Sigmoid colon (tissue), 7 donors: ENCODE results near the gene FARSB. TPM values are rescaled to one million over a fixed set of nuclear protein-coding genes. Genes with fewer than 3 reads are reported as not detected.

Experiments
- DNase-seq: peaks from one replicate; pipeline ENCODE4 v3.0.0-alpha.2; 2019
- H3K27ac ChIP-seq, 4 donors: fragments of 200-600 bp; sonication (generic); one replicate each; pipeline ENCODE4 v1.5.1; 2016 to 2019; ENCODE audit warnings: mild to moderate bottlenecking in 1 of 4
- H3K27me3 ChIP-seq, 3 donors: fragments of 200-600 bp; sonication (generic); one replicate each; pipeline ENCODE4 v1.5.1; 2019; ENCODE audit warnings: mild to moderate bottlenecking in 1 of 3
- H3K36me3 ChIP-seq, 4 donors: fragments of 200-600 bp; sonication (generic); one replicate each; pipeline ENCODE4 v1.5.1; 2016 to 2019
- H3K4me1 ChIP-seq, 4 donors: fragments of 200-600 bp; sonication (generic); one replicate each; pipeline ENCODE4 v1.5.1; 2017 to 2019
- H3K4me3 ChIP-seq, 4 donors: fragments of 200-600 bp; sonication (generic); one replicate each; pipeline ENCODE4 v1.5.1; 2017 to 2019; ENCODE audit warnings: mild to moderate bottlenecking in 2 of 4, moderate library complexity in 1 of 4
- H3K9me3 ChIP-seq, 4 donors: fragments of 200-600 bp in 3 of 4; sonication (generic) in 3 of 4; one replicate each; pipeline versions ENCODE4 v1.5.1 to v1.6.1; 2013 to 2019
- CTCF ChIP-seq, 4 experiments: fragments of 450-650 bp in 3 of 4; fragments of 200-600 bp in 1 of 4; IDR thresholded peaks; one replicate each; pipeline ENCODE4 v1.5.1; 2016 to 2019; ENCODE audit warnings: antibody characterized with exemption in 4 of 4, mild to moderate bottlenecking in 3 of 4, moderate library complexity in 2 of 4
- EP300 ChIP-seq, 4 donors: sonication (generic); formaldehyde crosslinking; IDR thresholded peaks; one replicate each; pipeline ENCODE4 v1.6.1; 2017; ENCODE audit warnings: antibody characterized with exemption in 4 of 4
- POLR2A ChIP-seq, 2 donors: fragments of 450-650 bp; IDR thresholded peaks; one replicate each; pipeline ENCODE4 v1.6.1; 2016; ENCODE audit warnings: antibody characterized with exemption in 2 of 2, mild to moderate bottlenecking in 2 of 2, moderate library complexity in 2 of 2
- POLR2AphosphoS5 ChIP-seq, 4 donors: sonication (generic); formaldehyde crosslinking; IDR thresholded peaks; one replicate each; pipeline ENCODE4 v1.6.1; 2017; ENCODE audit warnings: antibody characterized with exemption in 4 of 4
- WGBS, 2 donors: extraction: QIAGEN DNeasy Blood & Tissue Kit; methylation state at CpG; one replicate each; pipeline ENCODE4 v1.1.7; 2013; 5-methylcytosine and 5-hydroxymethylcytosine counted together
- intact Hi-C: fragments of 100-400 bp; cut with DNase I; formaldehyde crosslinking; loops from one replicate; pipeline ENCODE4 v1.15.1; 2023
- polyA plus RNA-seq, 3 donors: library from polyadenylated mRNA; stranded (reverse); fragments of 200-250 nt; gene quantifications; one replicate each; pipeline ENCODE4 v1.2.3, GENCODE V29; 2013
- total RNA-seq, 4 donors: library from RNA; depleted of rRNA; stranded (reverse); fragments of >200 nt; gene quantifications; one replicate each; pipeline ENCODE4 v1.1.0, GENCODE V29; 2016
- donor health status: healthy with polysubstance abuse.
- donor health status: Bipolar disorder and iron deficiency.
- donor health status: healthy.

The FARSB gene
- total and polyA plus RNA-seq, 7 donors = 8.3 to 23.0 (median 15.2) TPM

GRCh38 chr2:222575618-222576017, 80.3 kb downstream of the FARSB start:
- Histone ChIP-seq H3K9me3 (no peaks in the 10 kb centered on the region), H3K4me3 (no peak overlapping the region), H3K36me3 (peaks cover 0 to 5% (median 0%) of the 10 kb centered on the region in 4 donors), H3K4me1 (peaks cover 0 to 68% (median 40%) of the 10 kb centered on the region in 4 donors), H3K27me3 (no peaks in the 10 kb centered on the region), H3K27ac (peak overlapping the region in 1 of 4 donors; percentile 79)
- DNase-seq = no peak
- intact Hi-C loops = no loop called here
- 89 to 90% methylated on average over 2 of the region's 2 CpGs for WGBS, 2 donors
- TF ChIP-seq POLR2A (IDR thresholded peaks at IDR 0.05) = no peak
- no peak for TF ChIP-seq POLR2AphosphoS5 (IDR thresholded peaks at IDR 0.05)
- TF ChIP-seq CTCF (IDR thresholded peaks at IDR 0.05) = no peak
- no peak for TF ChIP-seq EP300 (IDR thresholded peaks at IDR 0.05)

- H3K36me3 ChIP-seq = peaks cover 0 to 5% (median 2%) of the 10 kb centered on the region in 4 donors
- TF ChIP-seq CTCF (IDR thresholded peaks at IDR 0.05) = no peak
- TF ChIP-seq POLR2AphosphoS5 (IDR thresholded peaks at IDR 0.05) = peak in 2 of 4 donors; percentile 55 to 60
- H3K27me3 ChIP-seq = no peaks in the 10 kb centered on the region
- peak overlapping the region; percentile 43 to 79 (median 71) for H3K27ac ChIP-seq
- no peak for DNase-seq
- H3K4me3 ChIP-seq = no peak overlapping the region
- WGBS, 2 donors = 76 to 88% methylated on average over 1 of the region's 1 CpG
- H3K9me3 ChIP-seq = no peaks in the 10 kb centered on the region
- peaks cover 0 to 94% (median 63%) of the 10 kb centered on the region in 4 donors for H3K4me1 ChIP-seq
- intact Hi-C loops = loop anchor here (5.0 kb wide), 1 partner anchor 35 kb away; no protein-coding TSS in a partner anchor
Measured at GRCh38 chr2:222572751-222573174, 83.1 kb downstream of the FARSB start.

- TF ChIP-seq POLR2AphosphoS5 (IDR thresholded peaks at IDR 0.05) = no peak
- H3K4me3 ChIP-seq = no peak overlapping the region
- no peaks in the 10 kb centered on the region for H3K27me3 ChIP-seq
- no peaks in the 10 kb centered on the region for H3K9me3 ChIP-seq
- intact Hi-C loops = loop anchor here (5.0 kb wide), 1 partner anchor 35 kb away; no protein-coding TSS in a partner anchor
- peaks cover 0 to 5% (median 2%) of the 10 kb centered on the region in 4 donors for H3K36me3 ChIP-seq
- peak overlapping the region; percentile 43 to 79 (median 71) for H3K27ac ChIP-seq
- H3K4me1 ChIP-seq = peaks cover 0 to 92% (median 63%) of the 10 kb centered on the region in 4 donors
- 79 to 89% methylated on average over 6 of the region's 6 CpGs for WGBS, 2 donors
- no peak for DNase-seq
Measured at GRCh38 chr2:222572264-222572721, 83.6 kb downstream of the FARSB start.

GRCh38 chr2:222569826-222570225, 86.1 kb downstream of the FARSB start:
- Histone ChIP-seq H3K27me3 (no peaks in the 10 kb centered on the region), H3K36me3 (peaks cover 0 to 5% (median 2%) of the 10 kb centered on the region in 4 donors), H3K4me1 (peaks cover 0 to 68% (median 53%) of the 10 kb centered on the region in 4 donors), H3K27ac (peak overlapping the region in 3 of 4 donors; percentile 25 to 52 (median 39)), H3K9me3 (no peaks in the 10 kb centered on the region), H3K4me3 (no peak overlapping the region)
- no peak for TF ChIP-seq POLR2A (IDR thresholded peaks at IDR 0.05)
- no peak for TF ChIP-seq CTCF (IDR thresholded peaks at IDR 0.05)
- TF ChIP-seq EP300 (IDR thresholded peaks at IDR 0.05) = no peak
- peak in 2 of 4 donors; percentile 22 to 32 for TF ChIP-seq POLR2AphosphoS5 (IDR thresholded peaks at IDR 0.05)
- WGBS, 2 donors = 78 to 86% methylated on average over 1 of the region's 1 CpG
- intact Hi-C loops = loop anchor here (5.0 kb wide), 1 partner anchor 37 kb away; no protein-coding TSS in a partner anchor
- no peak for DNase-seq

- DNase-seq = peak; percentile 85
- TF ChIP-seq POLR2A (IDR thresholded peaks at IDR 0.05) (no peak), EP300 (IDR thresholded peaks at IDR 0.05) (no peak), CTCF (IDR thresholded peaks at IDR 0.05) (no peak), POLR2AphosphoS5 (IDR thresholded peaks at IDR 0.05) (no peak)
- intact Hi-C loops = no loop called here
Measured at GRCh38 chr2:222568865-222569264, 87.0 kb downstream of the FARSB start.

More at GRCh38 chr2:222568865-222569264, 87.0 kb downstream of the FARSB start:
- Histone ChIP-seq H3K27ac (peak overlapping the region in 3 of 4 donors; percentile 39 to 52 (median 45)), H3K27me3 (no peaks in the 10 kb centered on the region), H3K4me1 (peaks cover 0 to 59% (median 47%) of the 10 kb centered on the region in 4 donors), H3K9me3 (no peaks in the 10 kb centered on the region), H3K4me3 (no peak overlapping the region), H3K36me3 (peaks cover 0 to 5% (median 2%) of the 10 kb centered on the region in 4 donors)
- WGBS, 2 donors = 83 to 84% methylated on average over 4 of the region's 4 CpGs
